ENCODE measurements around the gene OR7G3.

Gene OR7G3

GRCh38 chr19:9148697-9149096 is 21.9 kb upstream of the OR7G3 start:
- DNase-seq (ENCODE audit: low read depth), result no peak
- no peak overlapping the region for H3K4me3 ChIP-seq (ENCODE audit: low read depth, low read length)
- TF ChIP-seq MAX (IDR thresholded peaks at IDR 0.05; ENCODE audit: low read depth, low read length), result no peak
- TF ChIP-seq POLR2A (IDR thresholded peaks at IDR 0.05; ENCODE audit: extremely low read depth, insufficient read length), result no peak
- no peak for TF ChIP-seq MYC (IDR thresholded peaks at IDR 0.05; ENCODE audit: low read depth, low read length)
- TF ChIP-seq CTCF (IDR thresholded peaks at IDR 0.05; ENCODE audit: low read depth, low read length), result no peak

GRCh38 chr19:9146882-9147281 is 20.1 kb upstream of the OR7G3 start:
- H3K4me3 ChIP-seq (ENCODE audit: low read depth, low read length), result no peak overlapping the region
- no peak for DNase-seq (ENCODE audit: low read depth)
- TF ChIP-seq MAX (IDR thresholded peaks at IDR 0.05; ENCODE audit: low read depth, low read length) (no peak), POLR2A (IDR thresholded peaks at IDR 0.05; ENCODE audit: extremely low read depth, insufficient read length) (no peak), CTCF (IDR thresholded peaks at IDR 0.05; ENCODE audit: low read depth, low read length) (no peak), MYC (IDR thresholded peaks at IDR 0.05; ENCODE audit: low read depth, low read length) (no peak)

- TF ChIP-seq POLR2A (IDR thresholded peaks at IDR 0.05; ENCODE audit: extremely low read depth, insufficient read length) (no peak), MYC (IDR thresholded peaks at IDR 0.05; ENCODE audit: low read depth, low read length) (no peak), CTCF (IDR thresholded peaks at IDR 0.05; ENCODE audit: low read depth, low read length) (no peak), MAX (IDR thresholded peaks at IDR 0.05; ENCODE audit: low read depth, low read length) (no peak)
Measured at GRCh38 chr19:9144920-9145319, 18.2 kb upstream of the OR7G3 start.

GRCh38 chr19:9140159-9140874 is 13.6 kb upstream of the OR7G3 start, which contains the start of gene ZNF317:
Gene ZNF317, plus strand, starts transcription at chr19:9140397. Its CDS starts 15,620 bp downstream, at chr19:9156017.
- peak; percentile 77 for TF ChIP-seq MAX (IDR thresholded peaks at IDR 0.05; ENCODE audit: low read depth, low read length)
- peak; percentile 99 for TF ChIP-seq POLR2A (IDR thresholded peaks at IDR 0.05; ENCODE audit: extremely low read depth, insufficient read length)
- peak; percentile 98 for TF ChIP-seq MYC (IDR thresholded peaks at IDR 0.05; ENCODE audit: low read depth, low read length)
- TF ChIP-seq CTCF (IDR thresholded peaks at IDR 0.05; ENCODE audit: low read depth, low read length), result no peak
- H3K4me3 ChIP-seq (ENCODE audit: low read depth, low read length), result peak within 1 kb of the TSS; percentile 70
- DNase-seq (ENCODE audit: low read depth), result peak; percentile 99

More at GRCh38 chr19:9144920-9145319, 18.2 kb upstream of the OR7G3 start:
- no peak overlapping the region for H3K4me3 ChIP-seq (ENCODE audit: low read depth, low read length)
- DNase-seq (ENCODE audit: low read depth), result peak; percentile 45

GRCh38 chr19:9139609-9140158 is 12.9 kb upstream of the OR7G3 start:
- H3K4me3 ChIP-seq (ENCODE audit: low read depth, low read length), result peak overlapping the region; percentile 70
- DNase-seq (ENCODE audit: low read depth), result peak; percentile 36
- TF ChIP-seq POLR2A (IDR thresholded peaks at IDR 0.05; ENCODE audit: extremely low read depth, insufficient read length) (no peak), MAX (IDR thresholded peaks at IDR 0.05; ENCODE audit: low read depth, low read length) (peak; percentile 92)

GRCh38 chr19:9132422-9132821 is 5.7 kb upstream of the OR7G3 start:
- no peak overlapping the region for H3K4me3 ChIP-seq (ENCODE audit: low read depth, low read length)
- TF ChIP-seq CTCF (IDR thresholded peaks at IDR 0.05; ENCODE audit: low read depth, low read length), result no peak
- TF ChIP-seq MAX (IDR thresholded peaks at IDR 0.05; ENCODE audit: low read depth, low read length), result no peak
- TF ChIP-seq MYC (IDR thresholded peaks at IDR 0.05; ENCODE audit: low read depth, low read length), result no peak
- TF ChIP-seq POLR2A (IDR thresholded peaks at IDR 0.05; ENCODE audit: extremely low read depth, insufficient read length), result no peak
- DNase-seq (ENCODE audit: low read depth), result no peak

Measured in NB4 (cell line).